NCI-H128 (cell line): Measurements from ENCODE around the gene PHLPP2.
"Not testable (repeated sequence)": the region's sequence is repeated elsewhere in the genome, so short reads cannot be mapped to it uniquely, and the experiment has no call there.

Experiments
- DNase-seq: peaks from one replicate; lab custom pipeline; 2025; ENCODE audit not compliant: unreplicated experiment; lab: John Stamatoyannopoulos, UW

The PHLPP2 gene

DNA sequence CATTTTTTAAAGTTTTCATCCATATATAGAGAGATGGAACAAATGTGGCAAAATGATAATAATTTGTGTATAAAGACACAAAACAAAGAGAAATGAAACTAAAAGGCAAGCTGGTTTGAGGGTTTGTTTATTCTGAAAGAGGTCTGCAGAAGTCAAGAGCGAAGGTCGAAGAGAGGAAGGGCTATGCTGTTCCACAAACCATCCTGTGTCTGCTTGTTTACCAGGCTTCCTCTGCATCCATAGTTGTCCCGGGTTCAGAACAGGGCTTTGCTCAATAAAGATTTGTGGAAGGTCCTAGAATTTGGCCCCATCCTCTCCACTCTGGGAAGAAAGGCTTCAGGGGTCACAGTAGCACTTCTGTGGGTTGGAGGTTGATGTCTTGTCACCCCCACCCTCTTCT, 100.9 kb downstream of the PHLPP2 start:
- no peak for DNase-seq

DNA sequence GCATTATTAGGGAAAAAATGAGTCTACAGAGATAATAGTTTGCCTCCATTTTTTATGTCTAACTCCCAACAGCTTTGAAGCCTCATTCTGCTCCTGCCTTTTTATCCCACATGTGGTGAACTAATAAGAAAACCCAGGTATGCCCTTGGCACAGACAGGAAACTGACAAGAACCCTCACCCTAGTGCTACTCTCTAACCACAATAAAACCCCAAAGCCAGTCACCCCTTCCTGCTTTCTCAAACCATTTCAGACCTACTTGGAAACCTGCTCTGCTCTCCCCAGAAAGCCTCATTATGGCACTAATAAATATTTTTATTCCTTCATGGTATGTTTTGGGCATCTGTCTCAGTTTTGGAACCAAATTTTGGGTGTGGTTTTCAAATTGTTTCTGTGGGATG, 102.4 kb downstream of the PHLPP2 start:
- DNase-seq, result no peak

DNA sequence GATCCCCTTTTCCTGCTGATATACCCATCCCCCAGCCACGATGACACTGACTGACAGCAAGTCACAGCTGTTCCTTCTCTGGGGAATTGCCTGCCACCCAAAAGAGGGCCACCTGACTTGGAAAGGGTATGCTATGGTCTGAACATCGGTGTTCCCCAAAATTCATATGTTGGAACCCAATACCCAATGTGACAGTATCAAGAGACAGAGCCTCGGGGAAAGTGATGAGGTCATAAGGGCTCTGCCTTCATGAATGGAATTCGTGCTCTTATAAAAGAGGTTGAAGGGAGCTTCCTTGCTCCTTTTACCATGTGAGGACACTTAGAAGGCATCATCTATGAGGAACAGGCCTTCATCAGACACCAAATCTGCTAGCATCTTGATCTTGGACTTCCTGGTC, 106.1 kb downstream of the PHLPP2 start:
- DNase-seq, result no peak

DNA sequence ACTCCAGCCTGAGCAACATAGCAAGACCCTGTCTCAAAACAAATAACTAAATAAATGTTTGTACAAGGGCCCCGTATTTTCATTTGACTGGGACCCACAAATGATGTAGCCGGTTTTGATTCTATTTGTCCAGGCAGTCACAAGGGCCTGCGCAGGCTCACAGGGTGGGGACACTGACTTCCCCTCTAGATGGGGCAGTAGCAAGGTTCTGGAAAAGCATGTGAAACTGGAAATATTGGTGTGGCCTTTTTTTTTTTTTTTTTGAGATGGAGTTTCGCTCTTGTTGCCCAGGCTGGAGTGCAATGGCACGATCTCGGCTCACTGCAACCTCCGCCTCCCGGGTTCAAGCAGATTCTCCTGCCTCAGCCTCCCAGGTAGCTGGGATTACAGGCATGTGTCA, 109.5 kb downstream of the PHLPP2 start:
- DNase-seq, result not testable (repeated sequence)

DNA sequence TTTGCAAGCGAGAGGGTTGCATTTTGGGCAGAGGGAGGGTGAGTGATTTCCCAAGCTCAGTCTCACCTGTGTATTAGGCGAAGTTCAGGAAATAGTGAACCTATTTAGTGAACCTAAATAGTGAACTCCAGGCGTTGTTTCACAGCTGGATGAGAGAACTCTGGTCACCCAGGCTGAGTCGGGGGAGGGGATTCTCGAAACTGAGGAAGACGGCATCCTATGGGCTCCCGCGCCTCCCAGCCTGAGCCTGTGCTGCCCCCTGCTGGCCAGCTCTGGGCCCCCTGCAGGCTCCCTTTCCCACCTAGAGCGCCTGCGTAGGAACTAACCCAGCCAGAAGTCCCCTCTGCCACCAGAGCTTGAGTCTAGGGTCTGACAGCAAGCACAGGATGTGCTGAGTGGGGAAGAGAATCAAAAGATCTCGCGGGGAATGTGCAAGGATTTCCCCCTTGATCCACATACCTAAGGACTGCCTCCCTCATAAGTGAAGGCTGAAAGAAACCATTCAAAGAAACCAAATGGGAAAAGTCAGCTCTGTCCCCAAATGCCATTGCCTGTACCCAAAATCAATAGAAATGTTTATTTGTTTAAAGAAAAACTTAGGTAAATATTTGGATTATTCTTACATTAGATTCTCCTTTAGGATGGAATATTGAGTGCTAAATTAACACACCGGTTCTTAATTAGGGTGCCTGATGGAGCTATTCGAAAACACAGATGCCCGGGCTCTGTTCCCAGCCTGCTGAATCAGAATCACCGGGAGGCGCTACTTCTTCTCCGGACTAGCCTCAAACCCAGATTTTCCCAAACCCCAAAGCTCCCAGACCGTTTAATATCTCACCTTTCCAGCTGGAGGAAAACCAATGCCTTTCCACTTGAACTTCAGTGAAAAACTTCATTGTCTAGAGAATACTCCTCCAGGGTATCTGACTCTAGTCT, 113.3 kb downstream of the PHLPP2 start:
- no peak for DNase-seq

DNA sequence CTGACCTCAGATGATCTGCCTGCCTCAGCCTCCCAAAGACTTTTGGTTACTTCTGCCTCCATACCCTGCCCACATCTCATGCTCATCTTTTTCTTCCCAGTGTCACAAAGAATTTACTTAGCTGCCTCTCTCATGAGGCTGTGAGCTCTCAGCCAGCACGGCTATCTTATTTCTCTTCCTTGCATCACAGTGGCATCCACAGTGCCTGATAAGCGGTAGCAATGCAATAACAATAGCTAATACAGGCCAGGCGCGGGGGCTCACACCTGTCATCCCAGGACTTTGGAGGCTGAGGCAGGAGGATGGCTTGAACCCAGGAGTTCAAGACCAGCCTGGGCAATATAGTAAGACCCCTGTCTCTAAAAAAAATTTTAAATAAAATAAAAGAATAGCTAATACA, 114.1 kb downstream of the PHLPP2 start:
- no peak for DNase-seq

DNA sequence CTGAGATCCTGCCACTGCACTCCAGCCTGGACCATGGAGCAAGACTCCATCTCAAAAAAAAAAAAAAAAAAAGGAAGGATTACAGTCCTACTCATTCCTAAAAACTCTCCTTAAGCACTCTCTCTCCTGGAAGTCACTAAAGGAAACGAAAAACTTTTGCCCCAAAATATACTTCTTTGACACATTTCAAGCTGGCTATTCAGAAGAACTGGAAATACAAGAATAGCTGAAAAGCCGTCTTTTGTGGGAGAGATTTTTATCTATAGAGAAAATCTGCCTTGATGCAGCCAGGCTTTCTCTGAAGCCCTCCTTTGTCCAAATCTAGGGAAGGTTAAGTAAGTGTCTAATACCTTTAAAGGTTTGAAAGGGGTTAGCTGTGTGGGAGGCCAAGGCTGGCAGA, 115.4 kb downstream of the PHLPP2 start:
- DNase-seq, result no peak

DNA sequence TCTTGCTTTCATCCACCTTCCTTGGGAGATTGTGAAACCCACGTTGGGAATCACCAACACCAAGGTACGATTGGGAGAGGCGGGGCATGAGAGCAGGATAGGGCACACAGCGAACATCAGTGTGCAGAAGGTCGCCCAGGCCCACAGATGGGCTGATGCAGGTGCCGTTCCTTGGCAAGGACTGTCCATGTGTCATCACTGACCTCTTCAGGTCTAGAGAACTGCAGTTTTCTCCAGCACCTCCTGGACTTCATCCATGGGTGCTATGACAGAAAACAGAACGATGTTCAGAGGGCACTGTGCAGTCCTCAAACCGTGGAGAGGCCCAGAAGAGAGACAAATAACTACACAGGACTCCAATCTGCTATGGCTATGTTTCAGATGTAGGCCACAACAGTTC, 123.7 kb downstream of the PHLPP2 start:
- no peak for DNase-seq

DNA sequence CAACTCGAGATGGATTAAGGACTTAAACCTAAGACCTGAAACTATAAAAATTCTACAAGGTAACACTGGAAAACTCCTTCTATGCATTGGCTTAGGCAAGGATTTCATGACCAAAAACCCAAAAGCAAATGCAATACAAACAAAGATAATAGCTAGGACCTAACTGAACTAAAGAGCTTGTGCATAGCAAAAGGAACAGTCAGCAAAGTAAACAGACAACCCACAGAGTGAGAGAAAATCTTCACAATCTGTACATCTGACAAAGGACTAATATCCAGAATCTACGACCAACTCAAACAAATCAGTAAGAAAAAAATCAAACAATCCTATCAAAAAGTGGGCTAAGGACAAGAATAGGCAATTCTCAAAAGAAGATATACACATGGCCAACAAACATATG, 126.1 kb downstream of the PHLPP2 start:
- not testable (repeated sequence) for DNase-seq

DNA sequence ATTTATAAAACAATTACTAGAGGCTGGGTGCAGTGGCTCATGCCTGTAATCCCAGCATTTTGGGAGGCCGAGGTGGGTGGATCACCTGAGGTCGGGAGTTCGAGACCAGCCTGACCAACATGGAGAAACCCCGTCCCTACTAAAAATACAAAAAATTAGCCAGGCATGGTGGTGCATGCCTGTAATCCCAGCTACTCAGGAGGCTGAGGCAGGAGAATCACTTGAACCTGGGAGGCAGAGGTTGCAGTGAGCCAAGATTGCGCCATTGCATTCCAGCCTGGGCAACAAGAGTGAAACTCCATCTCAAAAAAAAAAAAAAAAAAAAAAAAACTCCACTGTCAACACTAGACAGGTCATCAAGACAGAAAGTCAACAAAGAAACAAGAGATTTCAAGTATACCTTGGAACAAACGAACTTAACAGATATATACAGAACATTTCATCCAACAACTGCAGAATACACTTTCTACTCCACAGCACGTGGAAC, 129.1 kb downstream of the PHLPP2 start:
- DNase-seq, result not testable (repeated sequence)
